GM21528 (cell line): ENCODE measurements around the gene KIF23.

Experiments
- ATAC-seq: cut with Tn5 transposase; IDR thresholded peaks from one replicate; pipeline ENCODE4 v1.9.1; 2021; ENCODE audit warnings: mild to moderate bottlenecking, moderate library complexity; ENCODE audit not compliant: unreplicated experiment, low FRiP score

The KIF23 gene

DNA sequence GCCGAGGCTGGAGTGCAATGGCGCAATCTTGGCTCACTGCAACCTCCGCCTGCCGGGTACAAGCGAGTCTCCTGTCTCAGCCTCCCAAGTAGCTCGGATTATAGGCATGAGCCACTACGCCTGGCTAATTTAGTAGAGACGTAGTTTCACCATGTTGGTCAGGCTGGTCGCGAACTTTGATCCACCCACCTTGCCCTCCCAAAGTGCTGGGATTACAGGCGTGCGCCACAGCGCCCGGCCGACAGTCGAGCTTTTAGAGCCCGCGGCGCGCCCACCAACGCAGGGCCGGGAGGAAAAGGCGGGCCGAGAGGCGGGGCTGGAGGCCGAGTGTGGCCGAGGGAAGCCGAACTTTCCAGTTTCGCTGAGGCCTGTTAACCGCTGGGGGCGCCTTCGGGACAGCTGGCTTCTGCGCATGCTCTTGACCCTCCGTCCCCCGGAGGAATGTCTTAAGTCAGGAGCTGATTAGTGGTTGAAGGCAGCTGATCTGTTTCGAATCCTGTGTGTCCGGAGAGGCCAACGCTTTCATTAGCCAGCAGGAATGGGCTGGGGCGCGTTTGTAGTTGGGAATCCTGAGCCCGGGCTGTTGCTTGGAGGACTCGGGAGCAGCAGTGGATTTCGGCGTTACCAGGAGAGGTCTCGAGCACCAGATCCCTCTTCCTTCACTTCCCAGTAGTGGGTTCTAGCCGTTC, 48.5 kb downstream of the KIF23 start:
- ATAC-seq: peak; percentile 81

GRCh38 chr15:69463182-69463756, 49.1 kb downstream of the KIF23 start:
- no peak for ATAC-seq

GRCh38 chr15:69465253-69465652, 51.1 kb downstream of the KIF23 start:
- no peak for ATAC-seq

DNA sequence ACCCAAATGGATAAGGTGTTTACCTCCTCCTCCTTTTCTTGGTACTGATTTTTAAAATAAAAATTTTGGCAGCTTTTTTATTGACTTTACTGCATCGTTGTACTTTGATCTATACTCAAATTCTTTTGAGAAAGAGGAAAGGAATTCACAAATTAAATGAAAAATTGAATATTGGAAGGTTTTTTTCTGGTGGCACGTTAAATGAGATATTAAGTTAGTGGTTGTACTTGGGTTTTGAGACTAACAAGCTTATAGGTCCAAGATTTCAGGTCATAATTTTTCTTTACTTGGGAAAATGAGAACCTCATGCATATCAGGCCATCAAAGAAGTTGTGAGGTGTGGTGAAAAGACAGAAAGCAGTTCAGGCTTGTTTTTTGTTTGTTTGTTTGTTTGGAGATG, 52.6 kb downstream of the KIF23 start:
- ATAC-seq: no peak

- ATAC-seq: no peak
Observed at GRCh38 chr15:69467636-69468035, 53.5 kb downstream of the KIF23 start.

DNA sequence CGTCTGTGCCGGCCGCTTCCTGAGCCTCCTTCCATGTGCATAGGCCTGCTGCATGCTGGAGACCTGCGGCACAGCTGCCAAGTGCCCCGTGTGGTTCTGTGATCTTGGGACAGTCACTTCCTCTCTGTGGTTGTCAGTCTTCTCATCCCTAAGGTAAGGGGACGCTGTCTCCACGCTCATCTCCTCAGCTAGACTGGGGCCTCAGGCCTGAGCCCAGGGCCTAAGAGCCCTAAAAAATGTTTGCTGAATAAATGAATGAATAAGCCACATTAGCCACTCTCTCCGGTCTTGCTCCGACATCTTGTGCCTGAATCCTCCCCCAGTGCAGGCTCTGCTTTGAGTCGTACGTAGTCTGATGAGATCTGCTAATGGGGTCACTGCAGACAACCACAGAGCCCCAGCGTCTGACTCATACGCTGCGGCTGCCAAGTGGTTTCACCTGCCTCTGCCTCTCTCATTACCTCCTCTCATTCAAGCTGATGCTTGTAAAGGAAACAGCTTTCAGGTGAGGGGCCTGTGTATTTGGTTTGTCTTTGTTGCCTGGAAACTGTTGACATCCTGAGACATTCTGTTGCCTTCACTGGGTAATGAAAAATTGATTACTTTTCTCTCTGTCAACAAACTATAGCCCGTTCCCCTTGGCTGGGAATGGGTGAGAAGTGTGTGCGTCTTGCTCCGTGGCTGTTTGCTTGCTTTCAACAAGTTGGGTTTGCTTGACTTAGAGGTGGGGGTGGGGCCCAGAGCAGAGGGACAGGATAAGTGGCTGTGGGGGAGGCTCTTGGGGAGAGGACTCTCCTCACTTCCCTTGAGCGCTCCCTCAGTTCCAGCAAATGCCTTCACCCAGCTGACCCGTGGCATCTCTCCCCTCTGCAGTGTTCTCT, 54.3 kb downstream of the KIF23 start:
- no peak for ATAC-seq

DNA sequence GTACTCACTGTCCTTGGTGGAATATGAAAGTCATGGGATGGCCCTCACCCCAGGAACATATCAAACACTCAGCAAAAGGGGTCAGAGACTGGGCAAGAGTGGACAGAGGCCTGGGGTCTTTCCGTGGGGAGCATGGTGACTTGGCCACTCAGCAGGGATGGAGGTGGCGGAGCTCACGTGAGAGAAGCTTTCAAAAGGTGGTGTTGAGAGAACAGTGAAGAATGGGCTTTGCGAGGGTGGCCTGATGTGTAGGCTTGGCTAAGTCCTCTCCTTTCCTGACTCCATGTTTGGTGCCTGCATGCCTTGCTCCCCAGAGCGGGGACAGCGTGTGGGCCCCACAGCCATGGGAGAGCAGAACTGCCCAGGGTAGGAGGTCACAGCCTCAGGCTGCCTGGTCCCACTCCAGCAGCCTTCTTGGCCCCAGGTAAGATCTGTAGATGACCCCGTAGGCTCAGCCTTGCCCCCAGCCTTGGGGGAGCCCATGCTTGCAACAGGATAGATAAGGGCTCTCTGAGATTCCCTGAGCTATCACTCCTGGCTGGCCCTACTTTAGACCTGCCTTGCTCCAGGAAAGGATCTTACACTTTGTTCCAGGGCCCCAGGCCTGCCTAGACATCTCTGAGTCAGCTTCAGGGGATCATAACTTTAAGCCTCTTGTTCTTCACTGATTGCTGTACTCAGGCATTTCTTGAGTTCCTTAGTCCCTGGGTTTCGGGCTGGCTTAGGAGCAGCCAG, 55.5 kb downstream of the KIF23 start:
- ATAC-seq: no peak

GRCh38 chr15:69472046-69472445, 57.9 kb downstream of the KIF23 start:
- no peak for ATAC-seq

DNA sequence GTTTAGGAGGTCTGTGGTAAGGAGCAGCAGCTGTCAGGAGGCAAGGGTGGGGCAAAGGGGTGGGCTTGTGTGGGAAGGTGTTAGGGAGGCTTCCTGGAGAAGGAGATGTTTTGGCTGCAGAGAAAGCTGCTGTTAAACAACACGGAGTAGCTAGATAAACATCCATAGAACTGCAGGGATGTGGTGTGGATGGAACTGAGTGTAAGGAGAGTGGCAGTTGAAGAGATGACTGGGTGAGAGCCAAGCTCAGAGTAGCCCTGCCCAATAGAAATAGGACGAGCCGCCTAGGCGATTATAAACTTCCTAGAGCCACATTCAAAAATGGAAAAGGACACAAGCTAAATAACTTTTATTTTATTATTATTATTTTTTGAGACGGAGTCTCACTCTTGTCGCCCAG, 58.4 kb downstream of the KIF23 start:
- ATAC-seq: no peak

DNA sequence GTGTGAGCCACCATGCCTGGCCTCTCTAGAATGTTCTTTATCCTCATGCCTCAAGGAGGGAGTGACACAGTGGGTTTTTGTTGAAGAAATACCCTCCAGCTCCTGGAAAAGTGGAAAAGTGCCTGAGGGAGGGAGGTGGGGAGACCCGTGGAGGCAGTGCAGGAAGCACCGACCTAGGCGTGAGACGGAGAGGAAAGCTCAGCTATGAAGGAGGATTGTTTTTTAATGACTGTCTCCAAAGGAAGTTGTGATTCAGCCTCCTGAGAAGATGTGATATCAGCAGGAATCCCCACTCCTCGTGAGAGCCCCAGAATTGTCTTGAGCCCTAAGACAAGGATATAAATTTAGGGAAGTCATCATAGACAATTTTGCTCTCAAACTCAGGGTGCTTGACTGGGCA, 60.1 kb downstream of the KIF23 start:
- ATAC-seq: no peak

DNA sequence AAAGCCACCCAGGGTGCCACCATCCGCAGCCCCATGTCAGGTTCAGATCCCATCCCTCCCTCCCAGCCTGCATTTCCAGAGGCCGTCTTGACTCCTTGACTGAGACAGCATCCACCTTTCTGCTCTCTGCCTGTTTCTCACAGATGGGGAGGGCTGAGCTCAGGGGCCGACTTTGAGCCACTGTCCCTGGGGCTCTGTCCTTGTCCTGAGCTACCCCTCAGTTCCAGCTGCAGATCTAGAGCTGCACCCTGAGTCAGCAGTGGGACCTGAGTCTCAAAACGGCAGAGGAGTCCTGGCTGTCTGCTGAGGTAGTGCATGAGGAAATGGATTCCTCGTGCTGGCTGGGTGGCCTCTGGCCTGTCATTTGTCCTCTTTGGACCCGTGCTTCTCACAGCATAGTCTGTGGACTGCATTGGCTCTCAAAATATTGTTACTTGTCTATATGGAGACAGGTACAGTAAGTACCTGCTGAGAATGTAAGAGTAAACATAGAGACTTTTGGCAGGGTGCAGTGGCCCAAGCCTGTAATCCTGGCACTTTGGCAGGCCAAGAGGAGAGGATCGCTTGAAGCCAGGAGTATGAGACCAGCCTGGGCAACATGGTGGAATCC, 60.8 kb downstream of the KIF23 start:
- ATAC-seq: no peak

DNA sequence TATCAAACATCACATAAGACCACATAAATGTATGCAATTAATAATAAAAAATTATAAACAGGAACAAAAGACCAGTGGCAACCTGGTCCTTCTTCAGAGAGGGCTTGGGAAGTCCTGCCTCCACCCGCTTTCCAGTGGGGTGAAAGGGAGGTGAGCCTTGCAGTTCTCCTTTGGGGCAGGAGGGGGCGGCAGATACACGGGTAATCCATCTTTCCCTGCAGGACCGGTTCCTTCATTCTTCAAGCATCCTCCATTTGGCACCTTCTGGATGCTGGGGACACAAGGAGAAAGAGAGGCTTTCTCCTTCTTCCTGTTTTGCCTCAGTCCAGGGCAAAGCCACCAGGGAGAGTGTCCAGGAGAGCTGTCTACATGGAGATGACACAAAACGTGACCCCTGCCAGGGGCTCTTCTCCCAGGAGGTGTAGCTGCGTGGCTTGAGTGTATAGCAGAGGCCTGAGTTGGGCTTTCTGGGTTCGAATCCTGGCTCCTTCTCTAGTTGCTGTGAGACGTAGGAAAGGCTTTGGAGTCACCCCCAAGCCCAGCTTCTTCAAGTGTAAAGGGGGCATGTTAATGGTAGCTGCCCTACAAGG, 61.7 kb downstream of the KIF23 start:
- ATAC-seq: no peak

DNA sequence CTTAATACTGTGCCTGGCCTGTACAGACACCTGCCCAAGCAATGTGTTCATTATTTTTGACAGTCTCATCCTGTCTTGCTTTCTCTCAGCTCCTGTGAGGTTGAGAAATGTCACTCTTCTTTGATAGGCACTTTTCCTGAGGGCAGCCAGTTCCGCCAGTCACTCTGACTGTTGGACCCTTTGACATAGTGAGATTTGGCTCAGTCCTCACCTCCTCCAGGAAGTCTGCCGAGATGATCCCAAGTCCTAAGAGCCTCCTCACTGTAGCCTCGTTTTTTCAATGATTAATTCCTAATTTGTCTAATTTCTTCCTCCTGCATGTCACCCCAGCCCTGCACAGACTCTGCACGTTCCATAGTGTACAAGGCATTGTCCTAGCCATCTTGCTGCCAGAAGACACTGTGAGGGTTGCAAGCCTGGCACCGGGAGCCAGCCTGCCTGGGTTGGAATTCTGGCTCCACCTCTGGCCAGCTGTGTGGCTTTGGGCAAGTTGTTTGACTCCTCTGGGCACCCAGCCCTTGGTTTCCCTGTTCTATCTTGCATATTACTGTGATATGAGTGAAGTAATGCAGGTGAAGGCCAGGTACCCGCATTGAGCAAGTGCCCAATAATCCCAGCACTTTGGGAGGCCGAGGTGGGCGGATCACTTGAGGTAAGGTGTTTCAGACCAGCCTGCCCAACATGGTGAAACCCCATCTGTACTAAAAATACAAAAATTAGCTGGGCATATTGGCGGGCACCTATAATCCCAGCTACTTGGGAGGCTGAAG, 62.7 kb downstream of the KIF23 start:
- ATAC-seq: no peak

DNA sequence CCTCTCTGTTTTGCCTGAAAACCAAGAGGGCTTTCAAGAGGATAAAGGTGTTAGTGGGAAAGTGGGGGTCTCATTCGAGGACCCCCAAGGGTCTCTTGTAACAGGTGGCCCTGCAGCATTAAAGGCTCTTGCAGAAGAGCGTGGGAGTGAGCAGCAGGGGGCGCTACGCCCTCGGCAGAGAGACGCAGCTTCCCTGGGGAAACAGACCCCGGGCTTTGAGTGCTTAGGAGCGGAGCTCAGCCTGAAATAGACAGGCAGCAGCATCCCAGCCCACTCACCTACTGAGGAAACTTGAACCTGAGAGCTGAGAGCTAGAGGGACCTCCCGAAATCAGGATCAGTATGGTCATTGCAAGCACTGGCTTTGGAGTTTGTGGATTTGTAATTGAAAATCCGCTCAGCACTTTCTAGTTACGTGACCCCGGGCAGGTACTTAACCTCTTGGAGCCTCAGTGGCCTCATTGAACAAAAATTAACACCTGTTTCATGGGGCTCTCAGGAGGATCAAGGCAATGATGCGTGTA, 64.2 kb downstream of the KIF23 start:
- ATAC-seq: no peak

DNA sequence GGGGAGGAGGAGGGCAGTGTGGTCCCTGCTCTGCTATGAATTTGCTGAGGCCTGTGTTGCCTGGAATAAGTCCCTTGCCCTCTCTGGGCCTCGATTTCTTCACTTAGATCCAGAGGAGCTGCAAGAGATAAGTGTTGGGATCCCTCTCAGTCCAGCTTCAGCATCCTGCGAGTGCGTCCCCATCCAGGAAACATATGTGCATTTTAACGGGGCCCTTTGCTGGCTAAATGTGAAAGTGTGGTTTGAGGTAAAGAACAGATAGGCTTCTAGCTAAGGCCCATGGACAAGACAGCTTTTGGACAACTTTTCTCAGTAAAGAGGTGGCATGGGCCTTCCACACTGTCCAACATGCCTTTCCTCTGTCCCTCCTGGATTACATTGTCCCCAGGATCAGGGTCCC, 64.9 kb downstream of the KIF23 start:
- ATAC-seq: no peak

DNA sequence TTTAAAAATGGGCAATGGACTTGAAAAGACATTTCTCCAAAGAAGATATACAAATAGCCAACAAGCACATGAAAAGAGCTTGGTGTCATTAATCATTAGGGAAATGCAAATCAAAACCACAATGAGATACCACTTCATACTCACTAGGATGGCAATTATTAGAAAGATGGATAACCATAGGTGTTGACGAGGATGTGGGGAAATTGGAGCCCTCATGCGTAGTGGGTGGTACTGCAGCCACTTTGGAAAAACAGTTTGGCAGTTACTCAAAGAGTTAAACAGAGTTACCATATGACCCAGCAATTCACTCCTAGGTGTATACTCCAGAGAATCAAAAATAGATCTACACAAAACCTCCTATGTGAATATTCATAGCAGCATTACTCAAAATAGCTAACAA, 65.8 kb downstream of the KIF23 start:
- ATAC-seq: no peak

DNA sequence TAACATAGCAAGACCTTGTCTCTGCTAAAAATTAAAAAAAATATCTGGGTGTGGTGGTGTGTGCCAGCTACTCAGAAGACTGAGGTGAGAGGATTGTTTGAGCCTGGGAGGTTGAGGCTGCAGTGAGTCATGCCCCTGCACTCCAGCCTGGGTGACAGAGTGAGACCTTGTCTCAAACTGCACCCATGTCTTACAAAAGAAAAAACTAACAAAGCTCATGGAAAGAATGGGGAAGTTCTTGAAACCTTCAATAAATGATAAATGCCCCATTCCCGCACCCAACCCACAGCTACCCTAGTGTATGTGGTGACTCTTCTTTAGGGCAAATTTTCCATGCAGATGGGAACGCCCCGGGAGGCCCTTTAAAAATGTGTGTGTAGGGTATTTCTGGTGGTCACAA, 66.8 kb downstream of the KIF23 start:
- ATAC-seq: no peak

GRCh38 chr15:69482686-69483256, 68.6 kb downstream of the KIF23 start:
- ATAC-seq: no peak

- ATAC-seq: no peak
Observed at GRCh38 chr15:69484837-69485236, 70.7 kb downstream of the KIF23 start.
